Right ventricle myocardium superior (tissue), 1 donor: Measurements from ENCODE around the gene KCNJ4. TPM values are rescaled to one million over a fixed set of nuclear protein-coding genes. Genes with fewer than 3 reads are reported as not detected.
A peak's percentile ranks its signal among the peaks of the same experiment; 100 is the strongest.

ENCODE experiments used
- ATAC-seq: fragments of 200-7000 bp; cut with Tn5 transposase; one replicate; pipeline ENCODE4 v1.9.1; 2020; ENCODE audit warnings: mild to moderate bottlenecking; ENCODE audit not compliant: poor library complexity
- DNase-seq: peaks from one replicate; pipeline ENCODE4 v3.0.0-alpha.2; 2020
- intact Hi-C: fragments of 100-400 bp; cut with DNase I; formaldehyde crosslinking; loops from one replicate; pipeline ENCODE4 v1.11.2; 2022
- total RNA-seq: library from RNA; stranded (reverse); fragmentation: NEBNext Ultra II Directional; extraction: Animal tissue kit (Norgen Biotek cat#: 25700); gene quantifications from one replicate; pipeline ENCODE4 v1.2.1, GENCODE V29; 2021
- donor health status: DM: no; HTN: yes; CAD: no; lungs with severe emphysema.

KCNJ4 gene
- total RNA-seq, 1 donor from 2014 or later: 16.6 TPM

DNA sequence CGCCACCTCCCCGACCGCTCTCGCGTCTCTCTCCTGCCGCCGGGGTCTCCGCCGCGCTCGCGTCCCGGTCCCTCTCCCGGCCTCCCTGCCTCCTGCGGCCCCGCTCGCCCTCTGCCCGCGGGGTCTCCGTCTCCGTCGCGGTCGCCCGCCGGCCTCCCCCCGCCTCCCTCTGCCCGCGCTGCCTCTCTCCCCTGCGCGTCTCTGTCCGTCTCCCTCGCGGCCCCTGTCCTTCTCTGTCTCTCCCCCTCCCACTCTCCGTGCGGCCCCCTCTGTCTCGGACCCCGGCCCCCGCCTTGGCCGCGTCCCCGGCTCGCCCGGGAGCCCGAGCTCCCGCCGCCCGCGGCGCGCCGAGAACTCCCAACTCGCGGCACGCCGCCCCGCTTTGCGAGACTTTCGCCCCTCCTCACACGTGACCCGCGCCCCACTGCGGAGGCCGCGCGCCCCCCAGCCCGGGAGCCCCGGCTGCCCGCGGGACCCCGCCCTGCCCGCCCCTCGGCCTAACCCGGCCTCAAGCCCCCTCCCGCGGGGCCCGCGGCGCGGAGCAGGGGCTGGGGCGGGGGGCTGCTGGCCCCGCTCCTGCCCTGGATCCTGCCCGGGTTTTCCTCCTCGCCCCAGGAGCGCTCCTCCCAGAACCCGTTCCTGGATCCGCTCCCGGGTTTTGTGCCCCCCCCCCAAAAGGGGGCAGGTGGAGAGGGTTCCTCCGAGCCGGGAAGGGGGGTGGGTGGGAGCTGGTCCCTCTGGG, 702 bp upstream of the KCNJ4 start:
- ATAC-seq: no peak
- intact Hi-C loops: no loop called here
- no peak for DNase-seq

DNA sequence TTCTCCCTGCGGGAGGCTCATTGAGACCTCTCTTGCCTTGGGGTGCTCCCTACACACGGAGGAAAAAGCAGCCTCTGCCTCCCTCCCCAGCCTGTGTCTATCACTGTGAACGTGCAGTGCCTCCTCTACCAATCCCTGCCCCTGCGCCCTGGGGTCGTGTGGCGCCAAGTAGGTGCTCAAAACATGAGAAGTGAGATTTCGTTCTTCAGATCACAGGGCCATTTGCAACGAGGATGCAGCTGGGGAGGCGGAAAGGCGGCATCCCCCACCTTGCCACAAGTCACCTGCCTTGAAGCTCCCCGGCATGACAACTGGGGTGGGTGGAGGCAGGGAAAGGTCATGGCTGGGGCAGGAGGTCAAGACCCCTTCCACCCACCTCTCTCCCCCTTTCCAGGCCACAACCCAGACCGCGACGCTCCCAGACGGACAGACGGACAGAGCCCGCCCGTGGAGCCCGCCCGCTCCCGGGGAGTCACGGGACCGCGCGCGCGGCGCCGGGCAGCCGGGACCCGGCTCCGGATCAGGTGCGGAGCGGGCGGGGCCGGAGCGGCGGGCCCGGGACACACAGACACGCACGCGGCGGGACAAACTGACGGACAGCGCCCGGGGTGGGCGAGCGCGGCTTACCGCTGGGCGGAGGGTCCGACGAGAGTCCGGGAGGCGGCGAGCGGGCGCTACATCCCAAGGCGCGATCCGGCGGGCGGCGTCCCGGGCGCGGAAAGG, 485 bp downstream of the KCNJ4 start:
- DNase-seq: no peak
- intact Hi-C loops: no loop called here
- ATAC-seq: peak; percentile 30

DNA sequence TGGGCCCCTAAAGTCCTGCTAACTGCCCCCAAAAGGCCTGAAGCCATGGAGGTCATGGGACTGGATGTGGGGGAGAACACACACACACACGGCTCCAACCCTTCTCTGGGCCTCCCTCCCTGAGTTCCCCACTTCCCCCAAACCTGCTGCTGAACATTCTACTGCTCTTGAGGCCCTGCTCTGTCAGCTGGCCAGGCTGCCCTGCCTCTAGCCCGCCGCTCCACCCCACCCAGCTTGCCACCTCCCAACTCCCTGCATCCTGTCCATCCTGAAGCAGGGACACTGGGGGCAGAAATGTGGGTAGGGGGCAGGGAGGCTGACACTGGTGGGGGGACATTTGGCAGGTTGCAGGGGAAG, 1.0 kb downstream of the KCNJ4 start:
- intact Hi-C loops: no loop called here
- no peak for ATAC-seq

DNA sequence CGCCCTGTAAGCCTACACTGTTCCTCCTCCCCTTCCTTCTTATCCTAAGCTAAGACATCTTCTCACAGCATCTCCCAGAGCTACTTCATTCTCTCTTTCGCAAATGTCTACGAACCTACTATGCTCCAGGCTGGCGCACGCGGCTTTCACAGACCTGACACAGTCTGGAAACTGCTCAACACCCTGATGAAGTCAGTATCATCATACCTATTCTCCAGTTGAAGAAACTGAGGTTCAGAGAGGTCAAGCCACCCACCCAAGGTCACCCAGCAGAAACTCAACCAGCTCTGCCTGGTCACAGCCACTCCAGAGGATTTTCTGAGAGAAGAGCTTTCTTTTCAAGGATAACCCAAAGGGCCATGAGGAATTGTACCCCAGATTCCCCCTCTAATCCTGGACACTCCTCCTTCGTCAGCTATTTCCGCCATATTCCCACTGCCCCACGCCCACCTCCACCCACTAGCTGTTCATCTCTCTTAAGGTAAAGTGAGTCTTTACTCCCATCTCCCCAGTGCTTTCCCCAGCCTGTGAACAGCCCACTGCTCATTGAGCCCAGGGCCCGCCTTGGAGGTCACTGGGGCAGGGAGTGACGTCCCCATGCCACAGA, 1.8 kb downstream of the KCNJ4 start:
- ATAC-seq (no peak), DNase-seq (no peak)
- intact Hi-C loops: no loop called here

More for the DNA sequence above, 1.0 kb downstream of the KCNJ4 start:
- no peak for DNase-seq

DNA sequence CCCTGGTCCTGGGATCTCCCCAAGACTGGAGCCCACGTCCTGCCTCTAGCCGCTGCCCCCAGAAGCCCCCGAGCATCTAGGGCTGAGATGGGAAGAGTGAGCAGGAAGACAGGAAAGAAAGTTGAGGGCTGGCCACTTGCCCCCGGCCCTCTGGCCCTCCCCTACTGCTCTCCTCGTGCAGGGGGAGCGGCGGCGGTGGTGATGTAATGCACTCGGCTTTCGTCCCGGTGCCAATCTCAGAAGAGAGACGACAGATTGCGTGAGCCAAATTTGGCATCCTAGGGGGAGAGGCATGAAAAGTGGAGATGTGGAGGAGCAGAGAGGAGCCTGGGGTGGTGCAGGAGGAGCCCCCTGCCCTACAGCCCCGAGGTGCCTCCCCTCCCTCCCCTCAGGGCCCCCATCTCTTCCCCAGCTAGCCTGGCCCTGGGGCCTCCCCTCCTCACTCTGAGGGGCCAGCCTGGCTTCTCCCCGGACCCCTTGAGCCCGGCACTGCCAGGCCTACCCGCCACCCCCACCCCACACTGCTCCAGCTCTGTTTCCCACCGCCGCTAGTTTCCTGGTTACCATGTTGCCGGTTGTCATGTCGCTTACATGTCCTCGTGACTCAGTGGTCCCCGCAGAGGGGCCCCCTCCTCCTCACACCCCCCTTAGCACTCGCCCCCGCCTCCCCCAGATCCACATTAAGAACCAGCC, 2.5 kb downstream of the KCNJ4 start:
- ATAC-seq (peak; percentile 62), DNase-seq (peak; percentile 81)
- intact Hi-C loops: no loop called here

DNA sequence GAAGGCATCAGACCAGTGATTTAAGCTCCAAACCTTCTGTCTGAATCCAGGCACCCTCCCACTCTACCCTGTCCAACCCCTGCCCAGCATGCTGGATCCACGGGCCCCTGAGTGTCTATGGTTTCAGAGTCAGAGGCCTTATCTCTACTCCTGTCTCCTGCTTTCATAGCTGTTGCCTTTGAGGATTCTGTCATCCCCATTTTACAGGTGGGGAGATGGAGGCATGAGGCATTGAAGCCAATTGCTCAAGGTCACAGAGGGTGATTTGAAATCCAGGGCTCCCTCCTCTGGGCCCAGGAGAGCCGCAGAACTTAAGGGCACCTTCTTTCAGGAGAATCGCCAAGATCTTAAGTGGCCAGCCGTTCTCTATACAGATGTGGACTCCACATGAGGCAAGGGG, 3.1 kb downstream of the KCNJ4 start:
- intact Hi-C loops: no loop called here
- ATAC-seq: no peak
- DNase-seq: no peak

DNA sequence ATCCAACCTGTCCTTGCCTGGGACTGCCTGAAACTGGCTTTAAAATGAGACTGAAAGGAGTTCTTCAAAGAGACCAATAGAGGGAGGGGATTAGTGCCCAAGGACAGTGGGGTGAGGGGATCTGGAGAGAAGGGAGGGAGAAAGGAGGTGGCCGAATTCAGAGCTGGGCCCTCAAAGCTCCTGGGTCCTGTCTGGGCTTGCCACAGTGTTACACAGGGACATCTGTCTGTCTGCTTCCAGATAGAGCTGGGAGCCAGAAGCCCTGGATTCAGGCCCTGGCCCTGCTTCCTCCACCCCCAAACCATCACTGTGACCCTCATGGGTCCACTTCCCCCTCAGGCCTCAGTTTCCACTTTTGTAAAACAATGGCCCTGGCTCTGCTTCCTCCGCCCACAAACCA, 3.6 kb downstream of the KCNJ4 start:
- intact Hi-C loops: no loop called here
- ATAC-seq (no peak), DNase-seq (no peak)

DNA sequence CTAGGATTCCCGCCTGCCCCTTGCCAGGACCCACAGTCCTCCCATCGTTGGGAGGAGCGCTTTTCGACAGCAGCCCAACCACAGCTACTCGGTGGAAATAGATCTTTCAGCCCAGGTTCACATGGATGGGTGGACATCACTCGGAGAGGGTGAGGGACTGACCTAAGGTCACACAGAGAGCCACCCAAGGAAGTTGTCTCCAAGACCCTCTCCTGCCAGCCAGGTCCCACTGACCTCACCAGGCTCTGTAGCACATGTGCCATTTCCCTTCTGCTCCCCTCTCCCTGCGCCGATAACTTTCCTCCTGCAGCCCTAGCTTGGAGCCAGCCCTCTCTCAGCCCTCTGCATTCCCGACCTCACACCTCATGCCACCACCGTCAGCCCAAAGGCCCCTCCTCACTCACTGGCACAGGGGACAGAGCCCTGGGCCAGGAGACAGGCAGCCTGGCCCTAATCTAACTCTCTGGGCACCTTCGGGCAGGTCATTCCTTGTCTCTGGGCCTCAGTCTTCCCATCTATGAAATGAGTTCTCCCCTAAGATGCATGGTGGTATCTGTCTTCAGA, 4.7 kb downstream of the KCNJ4 start:
- ATAC-seq (peak; percentile 63), DNase-seq (peak; percentile 63)
- intact Hi-C loops: no loop called here

DNA sequence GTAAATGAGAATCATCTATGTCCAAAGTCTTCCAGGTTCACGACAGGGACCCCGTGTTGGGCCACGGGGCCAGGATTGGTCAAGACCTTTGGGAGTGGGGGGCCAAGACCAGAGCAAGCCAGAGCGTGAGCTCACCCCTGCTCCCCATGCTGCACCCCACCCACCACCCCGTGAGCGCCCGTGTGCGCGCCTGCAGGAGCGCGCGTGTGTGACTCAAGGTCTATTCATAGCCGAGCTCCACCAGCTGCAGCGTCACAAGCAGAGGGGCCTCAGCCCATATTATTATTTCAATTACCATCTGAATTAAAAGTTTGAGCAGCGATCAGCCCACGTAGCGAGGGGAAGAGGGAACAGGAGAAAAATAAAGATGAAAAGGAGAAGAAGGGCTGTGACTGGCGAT, 5.2 kb downstream of the KCNJ4 start:
- ATAC-seq (peak; percentile 34), DNase-seq (no peak)
- intact Hi-C loops: no loop called here

DNA sequence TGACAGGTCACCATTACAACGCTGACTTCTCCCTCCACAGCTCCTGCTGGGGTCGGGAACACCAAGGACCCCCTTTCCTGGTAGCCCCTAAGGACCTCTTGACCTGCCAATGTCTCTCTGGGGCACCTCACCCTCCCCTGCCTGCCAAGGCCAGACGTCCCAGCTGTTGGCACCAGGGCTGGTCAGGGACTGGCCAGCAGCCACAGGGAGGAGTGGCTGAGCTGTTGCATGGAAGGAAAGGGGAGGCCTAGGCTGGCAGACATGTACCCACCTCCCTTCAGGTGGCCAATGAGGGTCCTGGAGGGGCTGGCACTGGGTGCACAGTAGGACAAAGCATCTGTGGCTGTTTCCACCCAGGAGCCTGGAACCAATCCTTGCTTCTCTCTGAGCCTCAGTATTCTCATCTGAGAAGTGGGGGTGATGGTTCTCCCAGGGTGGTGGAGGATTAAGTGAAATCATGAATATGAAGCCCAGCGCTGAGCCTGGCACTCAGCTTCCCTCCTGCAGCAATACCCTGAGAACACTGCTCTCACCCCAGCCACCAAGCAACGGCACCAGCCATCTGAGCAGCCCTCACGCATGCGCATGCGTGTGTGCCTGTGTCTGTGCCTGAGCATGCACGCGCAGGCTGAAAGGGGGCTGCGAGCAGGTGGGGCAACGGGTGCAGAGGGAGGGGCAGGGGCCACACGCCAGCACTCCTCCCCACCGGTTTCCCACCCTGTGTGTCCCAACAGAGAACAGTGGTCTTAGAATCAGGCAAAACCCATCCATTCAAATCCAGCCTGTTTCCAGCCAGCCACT, 5.9 kb downstream of the KCNJ4 start:
- intact Hi-C loops: no loop called here
- peak; percentile 70 for DNase-seq
- ATAC-seq: peak; percentile 70

DNA sequence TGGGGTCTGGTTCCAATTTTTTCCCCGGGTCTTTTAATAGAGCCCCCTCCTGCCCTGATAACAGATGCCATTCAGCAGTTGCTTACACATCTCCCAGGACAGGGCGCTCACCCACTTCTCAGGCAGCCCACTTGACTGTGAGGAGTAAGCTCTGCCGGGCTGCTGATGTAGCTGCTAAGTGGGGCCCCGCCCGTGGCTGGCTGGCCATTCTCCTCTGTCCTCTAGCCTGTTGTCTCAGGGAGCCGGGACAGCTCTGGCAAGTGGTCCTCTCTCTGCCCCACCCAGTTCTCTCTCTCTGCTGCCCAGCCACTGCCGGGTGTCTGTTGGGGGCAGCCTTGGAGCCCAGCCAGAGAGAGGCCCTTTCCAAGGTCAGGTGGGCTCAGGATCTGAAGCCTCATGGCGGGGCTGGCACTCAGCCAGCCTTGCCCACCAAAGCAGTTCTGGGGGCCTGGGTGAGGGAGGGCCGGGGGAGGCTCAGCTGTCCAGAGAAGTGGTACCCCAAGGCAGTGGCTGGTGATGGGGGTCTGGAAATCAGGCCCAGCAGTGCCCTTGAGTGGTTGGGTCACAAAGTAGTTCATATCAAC, 8.9 kb downstream of the KCNJ4 start:
- intact Hi-C loops: no loop called here
- ATAC-seq (no peak), DNase-seq (no peak)

DNA sequence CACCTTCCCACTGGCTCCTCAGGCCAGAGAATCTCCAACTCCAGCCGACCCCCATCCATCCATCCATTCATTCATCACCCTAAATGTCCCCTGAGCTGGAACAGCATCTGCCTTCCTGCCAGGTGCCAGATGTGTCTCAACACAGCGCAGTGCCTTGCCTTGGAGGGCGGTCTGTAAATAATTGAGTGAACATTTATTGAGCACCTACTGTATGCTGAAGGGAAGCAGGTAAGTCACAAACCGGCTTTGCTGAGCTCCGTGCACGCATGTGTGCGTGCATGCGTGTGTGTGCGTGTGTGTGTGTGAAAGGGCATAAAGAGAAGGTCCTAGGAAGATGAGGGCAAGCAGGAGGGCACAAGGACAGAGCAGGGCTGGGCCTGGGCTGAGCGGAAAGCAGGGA, 10.2 kb downstream of the KCNJ4 start:
- no peak for ATAC-seq
- no peak for DNase-seq
- intact Hi-C loops: no loop called here

DNA sequence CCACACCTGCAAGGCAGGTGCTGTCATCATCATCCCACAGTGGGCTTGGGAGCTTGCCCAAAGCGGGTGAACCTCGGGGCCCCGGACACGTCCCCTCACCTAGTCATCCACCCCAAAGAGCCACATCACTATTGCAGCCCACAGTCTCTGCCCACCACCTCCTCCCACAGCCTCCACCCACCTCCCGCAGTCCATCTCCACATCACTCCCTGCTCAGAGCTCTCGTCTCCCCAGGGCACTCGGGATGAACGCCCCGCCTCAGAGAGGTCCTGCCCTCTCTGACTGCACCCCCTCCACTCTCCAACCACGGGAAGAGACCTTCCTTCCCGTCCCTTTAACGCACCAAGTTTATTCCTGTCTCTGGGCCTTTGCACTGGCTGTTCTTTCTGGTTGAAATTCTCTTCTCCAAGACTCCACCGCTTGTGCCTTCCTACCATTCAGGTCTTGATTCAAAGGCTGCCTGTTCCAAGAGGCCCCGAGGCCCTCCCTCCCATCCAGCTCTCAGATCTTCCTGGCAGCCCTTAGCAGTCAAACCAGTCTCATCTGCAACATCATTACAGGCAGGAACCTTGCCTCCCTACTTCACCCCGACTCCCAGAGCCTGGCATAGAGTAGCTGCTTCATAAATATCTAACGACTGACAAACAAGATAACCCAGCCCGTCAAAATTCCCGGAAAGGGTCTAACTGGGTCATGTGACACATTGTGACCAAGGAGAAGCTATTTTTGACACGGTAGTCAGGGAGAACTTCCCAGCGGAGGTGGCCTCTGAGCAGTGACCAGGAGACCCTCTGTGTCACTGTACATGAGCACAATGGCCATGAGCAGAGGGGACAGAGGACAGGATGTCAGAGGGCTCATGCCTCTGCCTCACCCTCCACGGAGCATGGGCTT, 11.1 kb downstream of the KCNJ4 start:
- intact Hi-C loops: no loop called here
- no peak for ATAC-seq
- DNase-seq: no peak

DNA sequence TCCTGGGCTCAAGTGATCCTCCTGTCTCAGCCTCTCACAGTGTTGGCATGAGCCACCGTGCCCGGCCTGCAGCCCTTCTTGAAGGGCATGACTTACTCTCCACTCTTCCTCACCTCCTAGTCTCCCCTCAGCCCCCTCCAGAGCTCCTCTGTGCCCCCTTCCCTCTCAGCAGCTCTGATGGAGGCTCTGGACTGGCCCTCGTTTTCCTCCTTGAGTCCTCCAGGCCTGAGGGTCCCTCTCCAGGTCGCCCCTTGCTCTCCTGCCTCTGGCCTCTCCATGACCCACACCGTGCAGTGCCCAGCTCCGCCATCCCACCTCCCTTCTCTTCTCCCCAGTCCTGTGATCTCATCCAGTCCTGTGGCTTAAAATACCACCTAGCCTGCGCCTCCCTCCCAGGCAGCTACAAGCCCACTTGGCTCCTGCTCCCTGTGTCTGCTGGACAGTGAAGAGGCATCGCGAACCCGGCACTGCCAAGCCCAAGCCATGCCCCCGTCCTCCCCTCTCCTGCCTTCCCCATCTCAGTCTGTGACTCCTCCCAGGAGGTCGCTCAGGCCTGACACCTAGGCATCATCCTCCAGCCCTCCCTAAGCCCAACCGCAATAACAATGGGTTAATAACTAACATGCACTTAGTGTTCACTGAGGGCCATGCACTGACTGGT, 11.9 kb downstream of the KCNJ4 start:
- DNase-seq: peak; percentile 67
- ATAC-seq: peak; percentile 82
- intact Hi-C loops: no loop called here

DNA sequence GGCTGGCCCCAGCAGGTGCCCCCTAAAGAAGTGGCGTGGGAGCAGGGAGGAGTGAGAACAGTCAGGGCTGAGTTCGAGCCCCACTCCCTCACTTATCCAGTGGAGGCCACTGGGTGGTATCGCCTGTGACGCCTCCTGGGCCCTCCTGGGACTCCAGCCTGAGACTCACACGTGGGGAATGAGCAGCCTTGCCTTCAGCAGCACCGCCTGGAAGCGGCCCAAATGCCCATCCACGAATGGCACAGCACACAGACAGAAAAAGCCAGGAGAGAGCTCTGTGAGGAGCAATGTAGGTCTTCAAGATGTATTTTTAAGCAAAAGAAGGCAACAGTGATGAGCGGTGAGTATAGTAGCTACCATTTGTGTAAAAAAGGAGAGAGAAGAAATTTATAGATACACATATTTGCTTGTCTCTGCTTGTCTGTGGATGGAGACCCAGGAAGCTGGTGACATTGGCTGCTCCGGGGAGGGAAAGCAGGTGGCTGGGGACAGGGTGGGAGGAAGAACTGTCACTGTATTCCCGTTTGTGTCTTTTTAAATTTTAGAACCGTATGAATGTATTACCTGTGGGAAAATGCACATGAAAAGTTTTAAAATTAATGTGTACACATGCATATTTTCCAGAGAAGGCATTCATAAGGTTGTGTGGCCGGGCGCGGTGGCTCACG, 13.2 kb downstream of the KCNJ4 start:
- no peak for DNase-seq
- intact Hi-C loops: no loop called here
- ATAC-seq: no peak

DNA sequence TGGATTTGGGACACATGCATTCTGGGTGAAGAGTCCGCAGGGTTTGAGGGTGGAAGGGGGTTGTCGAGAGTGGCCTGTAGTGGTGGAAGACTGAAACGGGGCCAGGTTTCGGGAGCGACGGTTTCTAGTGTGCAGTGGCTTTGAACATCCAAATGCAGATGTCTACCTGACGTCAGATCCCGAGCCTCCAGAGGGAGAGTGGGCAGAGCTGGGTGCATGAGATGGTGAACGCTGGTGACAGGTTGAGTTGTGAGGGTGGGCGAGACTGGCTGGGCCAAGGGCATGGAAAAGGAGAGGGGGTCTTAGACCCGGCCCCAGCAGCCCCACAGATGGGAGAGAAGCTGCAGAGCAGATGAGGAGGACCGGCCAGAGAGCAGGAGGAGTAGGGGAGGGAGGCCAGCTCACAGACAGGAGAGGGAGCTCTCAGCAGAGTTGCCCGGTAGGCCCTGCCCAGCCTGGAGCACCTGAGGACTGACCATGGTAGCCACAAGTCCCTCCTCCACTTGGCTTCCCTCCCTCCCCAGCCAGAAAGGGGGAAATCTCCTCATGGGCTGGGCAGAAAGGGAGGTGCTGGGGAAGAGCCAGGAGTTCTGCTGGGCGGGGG, 14.2 kb downstream of the KCNJ4 start:
- intact Hi-C loops: no loop called here
- DNase-seq: no peak
- ATAC-seq: no peak
